Measurements from ENCODE around the gene TAS2R40.

The TAS2R40 gene

DNA sequence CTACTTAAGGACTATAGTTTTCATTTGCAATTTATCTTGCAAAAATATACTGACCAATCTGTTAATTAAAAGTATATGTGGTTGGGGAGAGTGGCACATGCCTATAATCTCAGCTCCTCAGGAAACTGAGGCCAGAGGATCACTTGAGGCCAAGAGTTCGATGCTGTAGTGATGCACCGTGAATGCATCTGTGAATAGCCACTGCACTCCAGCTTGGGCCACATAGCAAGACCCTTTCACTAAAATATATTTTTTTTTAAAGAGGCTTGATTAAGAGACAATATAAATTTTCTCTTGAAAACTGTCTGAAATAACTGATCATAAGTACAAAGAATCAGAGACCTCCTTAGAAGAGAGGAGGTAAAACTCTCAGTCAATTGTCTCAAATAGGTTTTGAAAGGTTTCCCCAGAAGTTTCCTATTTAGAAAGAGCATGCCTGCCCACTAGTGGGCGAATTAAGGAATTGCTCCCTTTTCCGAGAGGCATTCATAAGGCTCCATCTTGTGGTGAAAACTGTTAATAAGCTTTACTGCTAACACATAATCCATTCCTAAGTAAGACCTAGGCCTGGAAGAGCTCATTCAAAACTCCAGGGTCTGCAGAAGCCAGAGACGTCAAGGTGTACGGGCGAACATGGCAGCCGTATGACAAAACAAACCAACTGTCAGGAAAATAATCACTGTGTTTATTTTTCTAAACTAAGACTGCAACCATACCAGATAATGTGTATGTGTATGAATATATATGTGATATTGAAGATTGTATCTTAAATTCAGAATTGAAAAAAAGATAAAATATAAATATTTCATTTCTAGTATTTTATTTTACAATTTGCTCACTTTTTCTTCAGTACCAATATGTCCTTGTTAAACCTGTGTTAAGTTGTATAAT lies 6.8 kb upstream of the TAS2R40 start:
- no peak overlapping the region for H3K14ac ChIP-seq (ENCODE audit: low read length)
- H3K79me1 ChIP-seq (ENCODE audit: low read depth, low read length): no peaks in the 10 kb centered on the region
- peak; percentile 87 for DNase-seq (ENCODE audit: low spot score)
- H2BK12ac ChIP-seq (ENCODE audit: low read length): no peak overlapping the region
- H3K27me3 ChIP-seq (ENCODE audit: control insufficient read depth in 3 of 3, insufficient read depth in 3 of 3, low read depth in 1 of 3, low read length in 3 of 3): no peaks in the 10 kb centered on the region
- H2BK15ac ChIP-seq (ENCODE audit: low read length): no peak overlapping the region
- no peak overlapping the region for H2AK5ac ChIP-seq (ENCODE audit: low read depth, low read length)
- no peak overlapping the region for H3K18ac ChIP-seq (ENCODE audit: low read length)
- no peak overlapping the region for H3K4me3 ChIP-seq (ENCODE audit: low read length in 2 of 2)
- H3K9ac ChIP-seq (ENCODE audit: low read depth, low read length, poor library complexity): no peak overlapping the region
- H3K36me3 ChIP-seq (replicated peaks in 1 of 2; ENCODE audit: control insufficient read depth in 2 of 2, insufficient read depth in 2 of 2, low read length in 2 of 2): no peaks in the 10 kb centered on the region
- no peaks in the 10 kb centered on the region for H3K4me1 ChIP-seq (ENCODE audit: control insufficient read depth in 2 of 2, insufficient read depth in 1 of 2, low read depth in 1 of 2, low read length in 2 of 2)
- H3K27ac ChIP-seq (replicated peaks; ENCODE audit: low read length): no peak overlapping the region
- H3K4ac ChIP-seq (ENCODE audit: low read length): no peak overlapping the region
- no peak overlapping the region for H4K8ac ChIP-seq (ENCODE audit: low read depth, low read length)
- no CpG with 5 or more reads among the region's 8 CpGs for WGBS, 2 donors (ENCODE audit: extremely low coverage in 2 of 2, insufficient read length in 2 of 2, insufficient replicate concordance in 1 of 2)
- H2BK120ac ChIP-seq (ENCODE audit: low read depth, low read length): no peak overlapping the region
- no peak overlapping the region for H2AFZ ChIP-seq (ENCODE audit: low read length)
- no peak overlapping the region for H3K4me2 ChIP-seq (ENCODE audit: insufficient read depth, low read length, poor library complexity, severe bottlenecking)
- no peaks in the 10 kb centered on the region for H3K9me3 ChIP-seq (replicated peaks in 1 of 2; ENCODE audit: control insufficient read depth in 2 of 2, insufficient read depth in 1 of 2, low read depth in 1 of 2, low read length in 2 of 2)
- H3K23ac ChIP-seq (ENCODE audit: low read depth, low read length, poor library complexity): no peak overlapping the region
- H2BK5ac ChIP-seq (ENCODE audit: low read length): no peak overlapping the region
- H4K91ac ChIP-seq (ENCODE audit: low read depth, low read length, poor library complexity): no peak overlapping the region

- no peak overlapping the region for H2AK5ac ChIP-seq (ENCODE audit: low read depth, low read length)
- no peaks in the 10 kb centered on the region for H3K36me3 ChIP-seq (replicated peaks in 1 of 2; ENCODE audit: control insufficient read depth in 2 of 2, insufficient read depth in 2 of 2, low read length in 2 of 2)
- H2BK5ac ChIP-seq (ENCODE audit: low read length): no peak overlapping the region
- DNase-seq (ENCODE audit: low spot score): no peak
- no peak overlapping the region for H3K18ac ChIP-seq (ENCODE audit: low read length)
- no peak overlapping the region for H3K4me3 ChIP-seq (ENCODE audit: low read length in 2 of 2)
- no peaks in the 10 kb centered on the region for H3K9me3 ChIP-seq (replicated peaks in 1 of 2; ENCODE audit: control insufficient read depth in 2 of 2, insufficient read depth in 1 of 2, low read depth in 1 of 2, low read length in 2 of 2)
- H3K23ac ChIP-seq (ENCODE audit: low read depth, low read length, poor library complexity): no peak overlapping the region
- H4K8ac ChIP-seq (ENCODE audit: low read depth, low read length): no peak overlapping the region
- no peak overlapping the region for H3K9ac ChIP-seq (ENCODE audit: low read depth, low read length, poor library complexity)
- no peak overlapping the region for H2BK120ac ChIP-seq (ENCODE audit: low read depth, low read length)
- no peak overlapping the region for H3K4ac ChIP-seq (ENCODE audit: low read length)
- H2BK12ac ChIP-seq (ENCODE audit: low read length): no peak overlapping the region
- WGBS, 2 donors (ENCODE audit: extremely low coverage in 2 of 2, insufficient read length in 2 of 2, insufficient replicate concordance in 1 of 2): no CpG with 5 or more reads among the region's 6 CpGs
- no peak overlapping the region for H3K27ac ChIP-seq (replicated peaks; ENCODE audit: low read length)
- H3K14ac ChIP-seq (ENCODE audit: low read length): no peak overlapping the region
- no peak overlapping the region for H4K91ac ChIP-seq (ENCODE audit: low read depth, low read length, poor library complexity)
- H2BK15ac ChIP-seq (ENCODE audit: low read length): no peak overlapping the region
- no peaks in the 10 kb centered on the region for H3K79me1 ChIP-seq (ENCODE audit: low read depth, low read length)
- no peaks in the 10 kb centered on the region for H3K27me3 ChIP-seq (ENCODE audit: control insufficient read depth in 3 of 3, insufficient read depth in 3 of 3, low read depth in 1 of 3, low read length in 3 of 3)
- H2AFZ ChIP-seq (ENCODE audit: low read length): no peak overlapping the region
- no peak overlapping the region for H3K4me2 ChIP-seq (ENCODE audit: insufficient read depth, low read length, poor library complexity, severe bottlenecking)
- no peaks in the 10 kb centered on the region for H3K4me1 ChIP-seq (ENCODE audit: control insufficient read depth in 2 of 2, insufficient read depth in 1 of 2, low read depth in 1 of 2, low read length in 2 of 2)
These were observed 5.7 kb upstream of the TAS2R40 start for GRCh38 chr7:143216151-143216550.

- no peak overlapping the region for H3K9ac ChIP-seq (ENCODE audit: low read depth, low read length, poor library complexity)
- H2BK12ac ChIP-seq (ENCODE audit: low read length): no peak overlapping the region
- H2BK120ac ChIP-seq (ENCODE audit: low read depth, low read length): no peak overlapping the region
- H4K91ac ChIP-seq (ENCODE audit: low read depth, low read length, poor library complexity): no peak overlapping the region
- no peak overlapping the region for H3K18ac ChIP-seq (ENCODE audit: low read length)
- H3K9me3 ChIP-seq (replicated peaks in 1 of 2; ENCODE audit: control insufficient read depth in 2 of 2, insufficient read depth in 1 of 2, low read depth in 1 of 2, low read length in 2 of 2): no peaks in the 10 kb centered on the region
- no peak overlapping the region for H4K8ac ChIP-seq (ENCODE audit: low read depth, low read length)
- no peak overlapping the region for H2BK15ac ChIP-seq (ENCODE audit: low read length)
- H3K4me3 ChIP-seq (ENCODE audit: low read length in 2 of 2): no peak overlapping the region
- no peak overlapping the region for H3K27ac ChIP-seq (replicated peaks; ENCODE audit: low read length)
- H3K79me1 ChIP-seq (ENCODE audit: low read depth, low read length): no peaks in the 10 kb centered on the region
- H3K27me3 ChIP-seq (ENCODE audit: control insufficient read depth in 3 of 3, insufficient read depth in 3 of 3, low read depth in 1 of 3, low read length in 3 of 3): no peaks in the 10 kb centered on the region
- no peaks in the 10 kb centered on the region for H3K4me1 ChIP-seq (ENCODE audit: control insufficient read depth in 2 of 2, insufficient read depth in 1 of 2, low read depth in 1 of 2, low read length in 2 of 2)
- H2BK5ac ChIP-seq (ENCODE audit: low read length): no peak overlapping the region
- H3K36me3 ChIP-seq (replicated peaks in 1 of 2; ENCODE audit: control insufficient read depth in 2 of 2, insufficient read depth in 2 of 2, low read length in 2 of 2): no peaks in the 10 kb centered on the region
- H2AFZ ChIP-seq (ENCODE audit: low read length): no peak overlapping the region
- no peak overlapping the region for H2AK5ac ChIP-seq (ENCODE audit: low read depth, low read length)
- H3K14ac ChIP-seq (ENCODE audit: low read length): no peak overlapping the region
- H3K4ac ChIP-seq (ENCODE audit: low read length): no peak overlapping the region
- no peak overlapping the region for H3K4me2 ChIP-seq (ENCODE audit: insufficient read depth, low read length, poor library complexity, severe bottlenecking)
- WGBS, 2 donors (ENCODE audit: extremely low coverage in 2 of 2, insufficient read length in 2 of 2, insufficient replicate concordance in 1 of 2): no CpG with 5 or more reads among the region's 2 CpGs
- H3K23ac ChIP-seq (ENCODE audit: low read depth, low read length, poor library complexity): no peak overlapping the region
- DNase-seq (ENCODE audit: low spot score): no peak
These were observed 5.2 kb upstream of the TAS2R40 start for GRCh38 chr7:143216686-143217085.

DNA sequence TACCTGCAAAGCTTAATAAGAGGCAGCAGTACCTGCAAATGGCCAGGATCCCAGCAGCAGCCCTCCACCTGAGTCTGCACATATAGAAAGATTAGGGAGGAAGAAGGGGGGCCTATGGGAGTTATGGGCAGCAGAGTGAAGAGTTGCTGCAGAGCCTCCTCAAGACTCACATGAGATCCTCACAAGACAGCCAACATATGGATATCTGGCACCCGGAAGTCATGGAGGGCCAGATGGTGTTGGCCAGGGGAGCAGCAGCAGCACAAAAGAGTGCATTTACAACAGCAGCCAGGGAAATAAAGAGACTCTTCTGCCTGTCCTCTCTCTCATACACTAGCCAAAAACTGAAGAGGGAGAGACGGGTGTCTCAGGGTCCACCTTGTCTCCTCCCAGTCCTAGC lies 4.0 kb upstream of the TAS2R40 start:
- H3K4ac ChIP-seq (ENCODE audit: low read length): no peak overlapping the region
- no peak overlapping the region for H3K4me3 ChIP-seq (ENCODE audit: low read length in 2 of 2)
- no peak overlapping the region for H2BK120ac ChIP-seq (ENCODE audit: low read depth, low read length)
- no peaks in the 10 kb centered on the region for H3K4me1 ChIP-seq (ENCODE audit: control insufficient read depth in 2 of 2, insufficient read depth in 1 of 2, low read depth in 1 of 2, low read length in 2 of 2)
- H2AFZ ChIP-seq (ENCODE audit: low read length): no peak overlapping the region
- no peak for DNase-seq (ENCODE audit: low spot score)
- H3K9ac ChIP-seq (ENCODE audit: low read depth, low read length, poor library complexity): no peak overlapping the region
- H3K9me3 ChIP-seq (replicated peaks in 1 of 2; ENCODE audit: control insufficient read depth in 2 of 2, insufficient read depth in 1 of 2, low read depth in 1 of 2, low read length in 2 of 2): no peaks in the 10 kb centered on the region
- H2AK5ac ChIP-seq (ENCODE audit: low read depth, low read length): no peak overlapping the region
- no peak overlapping the region for H2BK5ac ChIP-seq (ENCODE audit: low read length)
- H3K23ac ChIP-seq (ENCODE audit: low read depth, low read length, poor library complexity): no peak overlapping the region
- H3K14ac ChIP-seq (ENCODE audit: low read length): no peak overlapping the region
- no peak overlapping the region for H3K18ac ChIP-seq (ENCODE audit: low read length)
- no peak overlapping the region for H3K4me2 ChIP-seq (ENCODE audit: insufficient read depth, low read length, poor library complexity, severe bottlenecking)
- no peak overlapping the region for H2BK12ac ChIP-seq (ENCODE audit: low read length)
- H2BK15ac ChIP-seq (ENCODE audit: low read length): no peak overlapping the region
- no peak overlapping the region for H4K8ac ChIP-seq (ENCODE audit: low read depth, low read length)
- H3K27me3 ChIP-seq (ENCODE audit: control insufficient read depth in 3 of 3, insufficient read depth in 3 of 3, low read depth in 1 of 3, low read length in 3 of 3): peaks cover 0 to 4% (median 0%) of the 10 kb centered on the region in 3 experiments
- no peaks in the 10 kb centered on the region for H3K36me3 ChIP-seq (replicated peaks in 1 of 2; ENCODE audit: control insufficient read depth in 2 of 2, insufficient read depth in 2 of 2, low read length in 2 of 2)
- no peak overlapping the region for H3K27ac ChIP-seq (replicated peaks; ENCODE audit: low read length)
- no CpG with 5 or more reads among the region's 2 CpGs for WGBS, 2 donors (ENCODE audit: extremely low coverage in 2 of 2, insufficient read length in 2 of 2, insufficient replicate concordance in 1 of 2)
- no peaks in the 10 kb centered on the region for H3K79me1 ChIP-seq (ENCODE audit: low read depth, low read length)
- no peak overlapping the region for H4K91ac ChIP-seq (ENCODE audit: low read depth, low read length, poor library complexity)
